Stimulated activated CD4-positive, alpha-beta T cell treated with anti-CD3 and anti-CD28 coated beads, Interleukin-1b, Interleukin-23, amount 100 ng/mL, for 1 hour (primary cell): Measurements from ENCODE around the gene RGL3.
A peak's percentile ranks its signal among the peaks of the same experiment; 100 is the strongest.
"Not testable (repeated sequence)": the region's sequence is repeated elsewhere in the genome, so short reads cannot be mapped to it uniquely, and the experiment has no call there.

ENCODE experiments used
- DNase-seq, 2 donors: peaks; one replicate each; pipeline ENCODE4 v3.0.0-alpha.2; 2020; ENCODE audit warnings: low read depth in 2 of 2

RGL3 gene

DNA sequence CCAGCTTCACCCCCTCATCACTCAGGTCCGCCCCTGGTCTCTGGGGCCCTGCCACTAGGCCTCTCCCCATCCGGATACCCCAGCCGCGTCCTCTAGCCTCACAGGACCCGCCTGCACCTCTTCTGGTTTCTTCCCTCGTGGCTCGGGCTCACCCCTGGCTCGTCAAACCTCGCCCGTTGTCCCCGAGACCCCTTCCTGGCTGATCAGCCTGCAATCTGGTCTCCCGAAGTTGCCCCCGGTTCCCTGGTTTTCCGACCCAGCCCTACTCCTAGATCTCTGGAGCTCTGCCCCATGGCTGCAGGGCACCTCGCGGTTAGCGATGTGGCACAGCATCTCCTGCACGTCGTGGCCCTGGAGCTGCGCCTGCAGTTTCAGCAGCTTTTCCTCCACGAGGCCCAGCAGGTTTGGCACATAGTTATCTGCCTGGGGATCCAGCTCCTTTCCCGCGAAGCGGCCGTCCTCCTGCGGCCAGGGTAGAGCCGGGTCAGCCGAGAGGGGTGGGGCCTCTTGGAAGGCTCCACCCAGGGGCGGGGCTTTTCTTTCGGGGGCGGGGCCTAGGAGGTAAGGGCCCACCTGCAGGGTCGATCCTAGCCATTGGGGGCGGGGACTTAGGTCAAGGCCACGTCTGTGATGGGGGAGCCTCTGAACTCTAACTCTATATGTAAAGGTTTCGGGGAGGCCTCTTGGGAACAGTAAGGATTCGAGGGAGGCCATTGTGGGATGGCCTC lies 2.4 kb upstream of the RGL3 start:
- peak in 1 of 2 donors; percentile 27 for DNase-seq

DNA sequence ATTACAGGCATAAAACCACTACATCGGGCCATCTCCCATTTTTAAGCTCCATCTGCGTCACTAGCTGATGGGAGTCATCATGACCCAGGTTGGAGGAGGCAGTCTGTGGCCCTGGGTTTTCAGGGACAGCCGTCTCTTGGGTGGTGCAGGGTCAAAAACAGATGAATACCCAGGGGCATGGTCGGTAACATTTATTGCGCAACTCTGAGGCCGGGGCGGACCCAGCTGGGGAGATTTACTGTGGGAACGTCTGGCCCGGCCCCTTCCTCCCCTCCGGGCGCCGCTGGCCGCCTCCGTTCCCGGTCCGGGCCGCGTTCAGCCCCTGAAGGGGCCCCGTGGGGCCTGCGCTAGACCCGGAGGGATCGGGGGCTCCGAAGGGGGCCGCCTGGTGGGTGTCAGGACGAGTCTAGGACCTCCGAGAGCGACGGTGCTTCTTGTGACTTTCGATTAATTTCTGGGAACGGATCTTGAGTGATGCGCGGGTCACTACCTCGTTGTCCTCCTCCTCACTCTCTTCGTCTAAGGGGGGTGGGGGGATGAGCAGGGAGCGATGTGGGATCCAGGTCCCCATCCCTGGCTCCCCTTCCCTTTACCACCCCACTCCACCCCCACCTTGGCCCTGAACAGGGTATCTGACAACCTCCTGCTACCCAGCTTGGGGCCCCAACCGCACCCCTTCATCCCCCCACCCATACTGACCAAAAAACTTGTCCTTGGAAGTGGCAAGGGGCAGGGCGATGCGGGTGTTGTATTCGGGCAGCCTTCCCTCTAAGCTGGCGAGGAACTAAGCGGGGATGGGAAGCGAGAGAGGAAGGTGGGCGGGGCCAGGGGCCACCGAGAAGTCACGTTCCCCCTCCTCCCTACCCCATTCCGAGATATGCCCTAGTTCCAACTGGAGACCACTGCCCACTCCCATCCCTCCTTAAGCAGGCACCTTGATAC lies 1.6 kb upstream of the RGL3 start:
- no peak for DNase-seq

DNA sequence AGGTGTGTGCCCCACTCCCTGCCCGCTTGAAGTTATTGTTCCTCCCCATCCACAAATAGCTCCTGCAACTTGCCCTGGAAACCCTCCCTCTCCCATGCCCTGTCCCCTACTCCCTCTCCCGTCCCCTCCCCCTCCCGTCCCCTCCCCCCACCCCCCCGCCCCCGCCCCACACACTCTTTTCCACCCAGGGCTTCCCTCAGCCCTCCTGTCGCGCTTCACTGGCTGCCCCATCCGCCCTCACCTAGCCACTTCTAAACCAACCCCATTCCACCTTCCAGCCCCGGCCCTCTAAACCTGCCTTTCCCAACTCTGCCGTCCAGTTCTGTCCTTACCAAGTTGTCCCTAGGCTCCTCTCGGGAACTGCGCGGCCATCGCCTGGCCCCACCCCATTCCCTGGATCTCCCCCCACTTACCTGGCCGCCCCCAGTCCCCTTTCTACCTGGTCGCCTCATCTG lies 993 bp downstream of the RGL3 start:
- DNase-seq = no peak

DNA sequence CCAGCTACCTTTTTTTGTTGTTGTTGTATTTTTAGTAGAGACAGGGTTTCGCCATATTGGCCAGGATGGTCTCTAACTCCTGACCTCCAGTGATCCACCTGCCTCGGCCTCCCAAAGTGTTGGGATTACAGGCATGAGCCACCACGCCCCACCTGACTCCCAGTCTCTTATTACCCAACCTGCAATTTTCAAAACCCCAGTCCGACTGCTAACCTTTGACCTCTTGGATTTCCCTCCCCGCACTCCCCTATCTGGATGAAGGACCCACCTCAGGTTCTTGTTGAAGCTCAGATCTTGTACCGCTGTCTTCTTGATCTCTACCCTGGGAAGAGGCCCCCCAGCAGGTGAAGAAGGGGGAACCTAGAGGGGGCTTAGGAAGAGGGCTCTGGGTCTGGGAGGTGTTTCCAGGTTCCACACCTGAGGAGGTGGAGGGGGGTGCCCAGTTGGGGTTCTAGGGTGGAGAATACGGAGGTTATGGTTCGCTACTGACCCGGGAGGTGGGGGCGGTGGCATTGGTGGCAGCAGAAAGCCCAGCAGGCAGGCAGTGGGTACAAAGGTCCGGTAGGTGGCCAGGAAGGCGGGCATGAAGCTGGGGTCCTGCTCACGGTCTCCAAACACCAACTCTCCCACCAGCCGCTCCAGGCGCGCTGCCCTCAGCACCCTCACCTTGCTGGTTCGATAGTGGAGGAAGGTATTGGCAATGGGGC lies 2.6 kb downstream of the RGL3 start:
- no peak for DNase-seq

DNA sequence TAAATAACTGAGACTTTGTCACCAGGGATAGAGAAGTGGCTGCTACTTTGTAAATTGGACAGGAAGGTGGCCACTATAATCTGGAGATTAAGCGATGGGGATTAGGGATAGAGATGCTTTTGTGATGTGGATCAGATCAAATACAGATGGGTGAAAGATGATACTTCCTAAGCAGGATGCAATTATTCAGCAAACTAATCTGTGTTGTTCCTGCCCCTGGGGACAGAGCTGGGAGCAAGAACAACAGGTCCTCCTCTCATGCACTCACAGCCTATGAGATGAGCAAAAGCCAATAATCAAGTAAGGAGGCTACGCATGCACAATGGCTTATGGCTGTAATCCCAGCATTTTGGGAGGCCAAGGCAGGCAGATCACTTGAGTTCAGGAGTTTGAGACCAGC lies 4.6 kb downstream of the RGL3 start:
- DNase-seq = no peak

DNA sequence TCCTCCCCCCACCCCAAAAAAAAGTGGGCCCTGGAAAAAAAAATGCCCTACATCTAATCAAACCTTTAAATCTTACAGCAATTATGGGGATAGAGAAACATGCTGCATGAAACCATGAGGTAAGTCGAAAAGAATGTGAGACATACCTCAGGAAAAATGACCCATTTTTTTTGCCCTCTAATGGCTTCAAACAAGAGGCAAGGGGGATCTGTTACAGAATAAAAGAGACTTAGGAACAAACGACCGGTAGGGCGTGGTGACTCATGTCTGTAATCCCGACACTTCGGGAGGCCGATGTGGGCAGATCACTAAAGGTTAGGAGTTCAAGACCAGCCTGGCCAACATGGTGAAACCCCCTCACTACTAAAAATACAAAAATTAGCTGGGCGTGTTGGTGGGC lies 8.4 kb downstream of the RGL3 start:
- DNase-seq = no peak

DNA sequence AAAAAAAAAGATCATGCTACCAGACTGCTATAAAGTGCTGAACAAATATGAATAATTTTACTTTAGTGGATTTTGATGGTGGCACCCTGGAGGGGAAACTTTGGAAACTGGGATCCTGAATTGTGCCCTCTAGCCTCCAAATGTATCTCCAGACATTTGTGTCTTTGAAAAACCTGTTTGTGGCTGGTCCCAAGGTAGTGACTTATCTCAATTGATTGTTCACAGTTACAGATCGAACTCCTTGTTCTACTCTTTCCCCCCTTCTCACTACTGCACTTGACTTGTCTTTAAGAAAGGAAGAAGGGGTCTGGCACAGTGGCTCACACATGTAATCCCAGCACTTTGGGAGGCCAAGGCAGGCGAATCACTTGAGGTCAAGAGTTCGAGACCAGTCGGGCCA lies 10.5 kb downstream of the RGL3 start:
- no peak for DNase-seq

DNA sequence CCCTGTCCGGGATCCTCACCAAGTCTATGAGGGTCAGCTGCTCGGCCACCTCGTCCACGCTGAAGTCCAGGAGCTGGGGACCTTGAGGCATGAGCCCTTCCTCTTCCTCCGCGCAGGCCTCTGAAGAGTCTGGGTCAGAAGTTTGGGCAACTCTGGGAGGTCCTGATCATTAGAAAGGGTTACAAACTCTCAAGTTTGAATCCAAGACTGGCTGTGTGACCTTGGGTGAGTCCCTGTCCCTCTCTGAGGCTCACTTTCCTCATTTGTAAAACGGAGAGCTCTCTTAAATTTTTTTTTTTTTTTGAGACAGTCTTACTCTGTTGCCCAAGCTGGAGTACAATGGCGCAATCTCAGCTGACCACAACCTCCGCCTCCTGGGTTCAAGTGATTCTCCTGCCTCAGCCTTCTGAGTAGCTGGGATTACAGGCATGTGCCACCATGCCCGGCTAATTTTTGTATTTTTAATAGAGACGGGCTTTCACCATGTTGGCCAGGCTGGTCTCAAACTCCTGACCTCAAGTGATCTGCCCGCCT lies 12.3 kb downstream of the RGL3 start:
- not testable (repeated sequence) for DNase-seq

DNA sequence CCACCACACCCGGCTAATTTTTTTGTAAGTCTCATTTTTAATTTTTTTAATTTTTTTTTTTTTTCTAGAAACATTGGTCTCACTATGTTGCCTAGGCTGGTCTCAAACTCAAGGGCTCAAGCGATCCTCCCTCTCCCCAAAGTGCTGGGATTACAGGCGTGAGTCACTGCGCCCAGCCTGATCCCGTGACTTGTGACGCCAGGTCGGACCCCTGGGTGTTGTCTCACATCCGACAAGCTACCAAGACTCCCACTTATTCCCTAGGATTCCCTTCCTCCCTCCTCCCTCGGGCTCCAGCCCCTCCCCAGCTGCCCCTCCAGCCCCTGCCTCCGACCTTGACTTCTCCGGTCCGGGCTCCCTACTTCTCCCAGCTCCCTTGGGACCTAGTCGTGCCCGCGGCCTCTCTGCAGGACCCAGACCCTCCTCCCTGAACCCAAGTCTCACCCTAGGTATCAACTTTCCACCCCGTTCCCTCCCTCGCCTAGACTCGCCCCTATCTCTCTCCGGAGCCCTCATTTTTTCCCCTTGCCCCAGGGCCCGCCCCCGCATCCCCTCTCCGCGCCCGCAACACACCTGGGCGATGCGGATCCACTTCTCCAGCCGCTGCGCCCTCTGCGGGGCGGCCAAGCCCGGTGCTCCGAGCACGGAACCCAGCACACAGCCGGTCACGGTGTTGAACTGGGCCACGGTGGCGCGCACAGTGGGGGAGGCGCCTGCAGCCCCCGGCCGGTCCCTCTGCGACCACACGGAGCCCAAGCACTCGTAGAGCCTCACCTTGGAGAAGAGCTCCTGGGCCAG lies 13.1 kb downstream of the RGL3 start:
- no peak for DNase-seq

DNA sequence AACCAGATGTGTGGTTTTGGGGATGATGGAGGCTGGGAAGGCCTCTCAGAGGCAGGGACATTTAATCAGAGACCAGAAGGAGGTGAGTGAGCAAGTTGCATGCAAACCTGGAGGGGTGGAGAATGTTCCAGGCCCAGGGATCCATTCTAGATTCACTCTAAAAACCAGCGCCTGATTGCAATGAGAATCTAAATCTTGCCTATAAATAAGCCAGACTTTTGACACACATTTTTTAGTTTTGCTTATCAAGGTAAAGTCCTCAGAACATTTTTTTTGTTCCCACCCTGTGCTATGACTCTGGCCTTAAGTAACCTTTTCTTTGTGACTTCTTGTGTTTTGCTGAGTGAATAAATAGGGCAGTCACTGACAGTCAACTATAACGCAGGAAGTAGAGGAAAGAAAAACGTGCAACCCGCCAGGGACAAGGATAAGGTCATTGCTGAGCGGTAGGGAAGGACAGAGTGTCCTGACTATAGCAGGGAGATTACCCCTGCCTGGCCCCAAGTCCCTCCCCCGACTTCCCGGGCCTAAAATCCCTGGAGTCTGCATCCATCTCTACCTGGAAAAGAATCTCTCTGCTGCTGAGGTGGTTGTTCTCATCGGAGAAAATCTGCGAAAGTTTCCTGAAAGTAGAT lies 14.4 kb downstream of the RGL3 start:
- DNase-seq = no peak

DNA sequence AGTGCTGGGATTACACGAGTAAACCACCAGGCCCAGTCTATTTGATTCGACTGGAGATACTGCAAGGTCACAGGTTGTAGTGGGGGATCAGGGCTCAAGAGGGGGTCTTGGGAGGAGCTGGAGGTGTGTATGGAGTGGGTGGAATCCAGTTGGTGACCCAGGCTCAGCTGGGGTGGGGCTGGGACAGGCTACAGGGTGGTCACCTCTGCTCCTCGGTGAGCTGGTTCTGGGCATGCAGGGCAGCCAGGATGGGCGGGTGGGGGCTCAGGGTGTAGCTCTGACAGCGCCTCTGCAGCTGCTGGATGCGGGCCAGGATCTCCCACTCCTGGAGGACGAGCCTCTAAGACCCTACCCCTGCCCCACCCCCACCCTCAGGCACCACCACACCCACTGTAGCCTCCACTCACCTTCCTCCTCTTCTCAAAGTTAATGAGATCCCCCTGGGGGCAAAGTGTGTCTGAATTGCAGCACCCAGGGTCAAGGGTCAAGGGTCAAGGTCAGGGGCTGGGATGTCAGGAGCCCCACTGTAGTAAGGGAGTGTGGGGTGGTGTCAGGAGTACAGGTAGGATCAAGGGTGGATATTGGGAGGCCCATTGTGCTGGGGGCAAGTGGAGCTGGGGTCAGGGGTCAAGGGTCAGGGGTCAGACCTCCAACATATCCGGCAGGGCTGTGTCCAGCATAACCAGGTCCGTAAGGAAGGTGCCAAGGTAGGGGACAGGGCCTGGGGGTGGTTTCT lies 17.1 kb downstream of the RGL3 start:
- DNase-seq = no peak

DNA sequence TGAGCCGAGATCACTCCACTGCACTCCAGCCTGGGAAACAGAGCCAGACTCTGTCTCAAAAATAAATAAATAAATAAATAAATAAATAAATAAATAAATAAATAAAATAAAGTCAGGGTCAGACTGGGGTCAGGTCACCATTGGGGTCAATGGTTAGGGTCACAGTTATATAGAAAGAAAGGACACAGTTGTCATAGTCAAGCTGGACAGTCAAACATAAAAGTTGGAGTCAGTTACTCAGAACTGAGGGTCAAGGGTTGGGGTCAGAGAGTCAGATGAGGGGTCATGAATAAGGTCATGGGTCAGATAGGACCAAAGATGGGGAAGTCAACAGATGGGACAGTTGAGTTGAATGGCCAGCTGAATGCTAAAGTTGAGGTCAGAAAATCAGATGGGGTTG lies 18.3 kb downstream of the RGL3 start:
- no peak for DNase-seq

DNA sequence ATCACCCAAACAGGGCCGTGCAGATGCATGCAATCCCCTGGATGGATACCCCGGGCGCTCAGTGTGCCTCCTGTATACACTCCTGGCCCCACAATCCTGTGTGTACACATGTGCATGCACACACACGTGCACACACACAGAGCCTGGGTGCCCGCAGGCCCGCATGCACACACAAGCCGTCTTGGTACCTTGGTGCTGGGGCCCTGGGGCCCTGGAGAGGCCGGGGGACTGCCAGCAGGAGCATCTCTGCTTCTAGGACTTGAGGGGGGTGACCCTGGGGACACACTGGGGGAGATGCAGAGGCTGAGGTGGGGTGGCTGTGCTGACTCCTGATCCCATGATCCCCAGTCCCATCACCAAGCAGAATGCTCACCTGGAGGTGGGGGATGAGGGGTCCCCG lies 19.4 kb downstream of the RGL3 start:
- DNase-seq = no peak

DNA sequence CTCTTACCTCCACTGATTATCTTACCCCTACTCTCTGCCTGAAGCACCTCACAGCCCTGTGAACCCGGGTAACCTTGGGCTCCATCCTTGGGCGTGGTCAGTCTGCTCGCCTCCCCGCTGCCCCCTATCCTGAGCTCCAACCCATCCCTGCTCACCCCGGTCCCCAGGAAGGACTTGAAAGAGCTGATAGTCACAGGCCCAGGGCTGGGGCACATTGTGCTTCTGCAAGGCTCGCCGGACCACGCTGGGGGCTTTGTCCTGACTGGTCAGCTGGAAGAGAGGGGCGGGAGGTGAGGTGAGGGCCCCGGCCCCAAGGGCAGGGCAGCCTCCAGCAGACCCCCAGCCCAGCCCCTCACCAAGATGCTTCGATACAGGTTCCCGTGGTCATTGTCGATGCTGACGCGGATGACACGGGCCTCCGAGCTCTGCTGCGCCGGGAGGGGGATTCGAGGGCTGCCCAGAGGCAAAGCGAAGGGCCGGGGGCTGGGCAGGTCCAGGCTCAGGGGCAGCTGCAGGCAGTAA lies 22.0 kb downstream of the RGL3 start:
- no peak for DNase-seq

DNA sequence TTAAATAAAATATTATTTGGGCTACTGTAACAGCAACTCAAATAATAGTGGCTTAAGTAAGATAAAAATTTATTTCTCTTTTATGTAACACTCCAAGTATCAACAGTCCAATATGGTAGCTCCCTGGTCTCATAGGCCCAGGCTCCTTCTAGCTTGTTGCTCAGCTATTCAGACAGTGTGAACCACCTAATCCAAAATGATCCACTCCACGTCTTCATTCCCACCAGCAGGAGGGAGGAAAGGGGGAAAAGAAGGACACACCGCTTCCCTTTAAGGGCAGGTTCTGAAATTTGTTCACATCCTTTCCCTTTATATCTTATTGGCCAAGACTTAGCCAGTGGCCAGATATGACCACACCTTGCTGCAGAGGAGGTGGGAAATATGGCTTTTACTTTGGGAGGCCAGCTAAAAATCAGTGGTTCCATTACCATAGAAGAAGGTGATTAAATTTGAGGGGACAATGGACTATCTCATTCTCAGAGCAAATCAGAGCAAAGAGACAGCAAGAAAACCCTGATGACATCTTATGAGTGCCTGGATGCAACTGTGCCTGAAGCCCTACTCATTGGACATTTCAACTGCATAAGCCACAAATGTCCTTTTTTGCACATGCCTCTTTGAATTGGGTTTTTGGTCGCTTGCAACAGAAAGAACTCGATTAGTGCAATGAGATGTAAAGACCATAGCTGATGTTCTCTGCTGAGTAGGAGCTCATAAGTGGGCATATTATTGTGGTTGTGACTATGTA lies 28.0 kb downstream of the RGL3 start:
- DNase-seq = no peak

DNA sequence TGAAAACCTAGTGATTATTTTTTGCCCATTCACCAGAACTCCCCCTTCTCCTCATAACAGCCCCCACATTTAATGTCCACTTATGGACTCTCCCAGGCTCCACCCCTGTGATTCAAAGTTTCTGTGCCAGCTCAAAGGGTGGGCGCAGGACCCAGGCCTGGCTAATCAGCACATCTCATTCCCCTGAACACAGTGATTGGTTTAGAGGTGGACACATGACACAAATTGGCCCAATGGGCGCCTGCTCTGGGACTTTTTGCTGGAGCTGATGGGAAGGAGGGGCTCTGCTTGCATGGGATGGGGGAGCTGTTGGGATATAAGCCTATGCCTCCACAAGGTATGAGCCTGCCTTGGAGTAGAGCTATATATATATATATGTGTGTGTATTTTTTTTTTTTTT lies 28.8 kb downstream of the RGL3 start:
- no peak for DNase-seq

DNA sequence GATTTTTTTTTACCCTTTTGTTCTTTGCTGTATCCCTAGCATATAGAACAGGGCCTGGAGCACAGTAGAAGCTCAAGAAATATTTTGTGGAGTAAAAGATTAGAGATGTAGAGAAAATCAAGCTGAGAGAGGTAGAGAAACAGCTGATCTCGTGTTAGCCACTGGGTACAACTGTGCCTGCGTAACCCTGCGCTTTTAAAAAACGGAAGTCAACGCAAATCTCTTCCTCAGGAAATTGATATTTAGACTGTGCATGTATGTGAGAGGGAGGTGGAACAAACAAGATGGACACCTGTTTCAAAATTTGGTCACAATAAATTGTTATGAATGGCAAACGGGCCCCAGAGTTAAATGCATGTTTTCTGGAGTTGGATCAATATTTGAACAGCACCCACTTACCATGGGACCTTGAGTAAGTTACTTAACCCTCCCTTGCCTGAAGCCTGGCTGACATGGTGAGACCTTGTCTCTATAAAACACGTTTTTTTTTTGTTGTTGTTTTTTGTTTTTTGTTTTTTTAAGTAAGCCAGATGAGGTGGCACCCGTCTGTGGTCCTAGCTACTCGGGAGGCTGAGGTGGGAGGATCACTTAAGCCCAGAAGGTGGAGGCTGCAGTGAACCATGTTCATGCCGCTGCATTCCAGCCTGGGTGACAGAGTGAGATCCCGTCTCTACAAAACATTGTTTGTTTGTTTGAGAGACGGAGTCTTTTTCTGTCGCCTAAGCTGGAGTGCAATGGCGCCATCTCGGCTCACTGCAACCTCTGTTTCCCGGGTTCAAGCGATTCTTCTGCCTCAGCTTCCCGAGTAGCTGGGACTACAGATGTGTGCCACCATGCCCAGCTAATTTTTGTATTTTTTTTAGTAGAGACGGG lies 31.7 kb downstream of the RGL3 start:
- DNase-seq = no peak

DNA sequence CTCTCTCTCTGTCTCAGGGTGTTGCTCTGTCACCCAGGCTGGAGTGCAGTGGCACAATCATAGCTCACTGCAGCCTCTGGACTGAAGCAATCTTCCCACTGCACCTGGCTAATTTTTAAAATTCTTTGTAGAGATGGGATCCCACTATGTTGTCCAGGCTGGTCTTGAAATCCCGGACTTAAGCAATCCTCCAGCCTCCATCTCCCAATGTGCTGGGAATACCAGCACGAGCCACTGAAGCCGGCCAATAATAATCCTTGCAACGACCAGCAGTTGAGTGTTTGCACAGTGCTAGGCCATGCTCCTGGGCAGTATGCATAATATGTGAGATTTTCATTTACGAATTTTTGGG lies 34.4 kb downstream of the RGL3 start:
- DNase-seq = no peak
